H1 (cell line): ENCODE results near the gene SLC24A3. TPM values are rescaled to one million over a fixed set of nuclear protein-coding genes. Genes with fewer than 3 reads are reported as not detected.

ENCODE experiments used
- CTCF ChIA-PET: fragments of 300-600 bp; sonication (Branson Sonifier 250); formaldehyde crosslinking; loops from one replicate; lab custom pipeline; 2021; ENCODE audit not compliant: partially characterized antibody; lab: Charles Lee
- POLR2A ChIA-PET: fragments of 300-600 bp; sonication (Branson Sonifier 250); formaldehyde crosslinking; loops from one replicate; lab custom pipeline; 2021; ENCODE audit warnings: inconsistent platforms; ENCODE audit not compliant: partially characterized antibody; lab: Charles Lee
- DNase-seq, 2 experiments: peaks; one replicate each; pipeline versions ENCODE4 v3.0.0 to v3.0.0-alpha.2; 2010 to 2022; ENCODE audit warnings: low spot score in 2 of 2, low read depth in 1 of 2, mixed read lengths in 1 of 2
- FAIRE-seq: peaks from 2 replicates; lab custom pipeline; 2011; peaks lifted over from hg19 to GRCh38; lab: Jason Lieb, UNC
- H2AFZ ChIP-seq: 2 replicates; pipeline ENCODE4 v1.8.1; 2012; ENCODE audit warnings: low read length, inconsistent platforms
- H2AK5ac ChIP-seq: 2 replicates; pipeline ENCODE4 v1.6.1; 2013; ENCODE audit warnings: low read depth, low read length
- H2BK120ac ChIP-seq: replicated peaks from 2 replicates; pipeline ENCODE3; 2013; ENCODE audit warnings: low read depth, low read length, inconsistent platforms
- H2BK12ac ChIP-seq: 2 replicates; pipeline ENCODE4 v1.6.1; 2013; ENCODE audit warnings: low read depth, low read length
- H2BK15ac ChIP-seq: 2 replicates; pipeline ENCODE4 v1.6.1; 2013; ENCODE audit warnings: low read length
- H2BK20ac ChIP-seq: 2 replicates; pipeline ENCODE4 v1.6.1; 2013; ENCODE audit warnings: low read length
- H2BK5ac ChIP-seq: 2 replicates; pipeline ENCODE4 v1.6.1; 2013; ENCODE audit warnings: low read depth, low read length
- H3K14ac ChIP-seq: 2 replicates; pipeline ENCODE4 v1.6.1; 2013; ENCODE audit warnings: inconsistent platforms; ENCODE audit not compliant: insufficient read length
- H3K18ac ChIP-seq: 2 replicates; pipeline ENCODE4 v1.6.1; 2013; ENCODE audit warnings: low read length; ENCODE audit errors: extremely low read depth
- H3K23ac ChIP-seq: 2 replicates; pipeline ENCODE4 v1.6.1; 2013; ENCODE audit warnings: inconsistent platforms; ENCODE audit not compliant: insufficient read length
- H3K23me2 ChIP-seq: 2 replicates; pipeline ENCODE4 v1.6.1; 2013; ENCODE audit warnings: low read depth, low read length
- H3K27ac ChIP-seq: 2 replicates; pipeline ENCODE4 v1.6.1; 2011; ENCODE audit warnings: low read depth, low read length, inconsistent platforms
- H3K27me3 ChIP-seq, 4 experiments: replicated peaks in 1 of 4; 1 replicate in 1 of 4; 2 replicates in 3 of 4; pipeline versions ENCODE4 v1.6.1 to v1.8.1; 2011 to 2013; ENCODE audit warnings: low read length in 3 of 4, mild to moderate bottlenecking in 3 of 4, inconsistent platforms in 2 of 4, mixed read lengths in 2 of 4, moderate library complexity in 1 of 4; ENCODE audit not compliant: control insufficient read depth in 3 of 4, insufficient read depth in 3 of 4; ENCODE audit errors: extremely low read depth in 1 of 4
- H3K36me3 ChIP-seq, 4 experiments: 2 replicates each; pipeline versions ENCODE4 v1.6.1 to v1.8.1; 2011 to 2013; ENCODE audit warnings: mild to moderate bottlenecking in 4 of 4, low read length in 3 of 4, moderate library complexity in 2 of 4, control low read depth in 1 of 4, inconsistent platforms in 1 of 4; ENCODE audit not compliant: insufficient read depth in 4 of 4, control insufficient read depth in 2 of 4
- H3K4ac ChIP-seq: replicated peaks from 2 replicates; pipeline ENCODE3; 2013; ENCODE audit warnings: low read length, low read depth, mixed read lengths, inconsistent platforms; ENCODE audit not compliant: insufficient read length
- H3K4me1 ChIP-seq, 4 experiments: replicated peaks in 1 of 4; 1 replicate in 1 of 4; 2 replicates in 3 of 4; pipeline versions ENCODE4 v1.6.1 to v1.8.1; 2011 to 2013; ENCODE audit warnings: low read length in 3 of 4, inconsistent platforms in 2 of 4, mixed read lengths in 1 of 4; ENCODE audit not compliant: insufficient read depth in 4 of 4, control insufficient read depth in 3 of 4
- H3K4me2 ChIP-seq, 2 experiments: 2 replicates each; pipeline versions ENCODE4 v1.6.1 to v1.8.1; 2011 to 2013; ENCODE audit warnings: low read depth in 2 of 2, low read length in 2 of 2, control low read depth in 1 of 2, inconsistent platforms in 1 of 2, mild to moderate bottlenecking in 1 of 2; ENCODE audit not compliant: insufficient read depth in 1 of 2
- H3K4me3 ChIP-seq, 4 experiments: fragments of 200-600, 300-600 bp in 1 of 4; sonication (generic), shearing (Covaris generic), sonication (Bioruptor Twin) in 1 of 4; 2 replicates each; pipeline versions ENCODE4 v1.5.1 to v1.8.1; 2011 to 2016; ENCODE audit warnings: low read length in 4 of 4, low read depth in 3 of 4, control low read depth in 2 of 4, inconsistent platforms in 2 of 4, mild to moderate bottlenecking in 2 of 4, mixed read lengths in 1 of 4, moderate library complexity in 1 of 4; ENCODE audit not compliant: insufficient read depth in 2 of 4; ENCODE audit errors: extremely low read depth in 1 of 4
- H3K56ac ChIP-seq: replicated peaks from 2 replicates; pipeline ENCODE3; 2013; ENCODE audit warnings: low read depth, mild to moderate bottlenecking, mixed read lengths, low read length, inconsistent platforms; ENCODE audit not compliant: insufficient read length
- H3K79me1 ChIP-seq: 2 replicates; pipeline ENCODE4 v1.6.1; 2013; ENCODE audit warnings: low read depth, low read length, control low read depth
- H3K79me2 ChIP-seq, 2 experiments: 2 replicates each; pipeline versions ENCODE4 v1.6.1 to v1.8.1; 2012 to 2013; ENCODE audit warnings: low read length in 2 of 2, mild to moderate bottlenecking in 2 of 2, inconsistent platforms in 1 of 2; ENCODE audit not compliant: insufficient read depth in 2 of 2, control insufficient read depth in 1 of 2
- H3K9ac ChIP-seq, 4 experiments: replicated peaks in 1 of 4; 1 replicate in 1 of 4; 2 replicates in 3 of 4; pipeline versions ENCODE4 v1.6.1 to v1.8.1; 2011 to 2013; ENCODE audit warnings: low read depth in 3 of 4, low read length in 3 of 4, control low read depth in 2 of 4, mild to moderate bottlenecking in 2 of 4, moderate library complexity in 2 of 4, inconsistent platforms in 1 of 4; ENCODE audit errors: extremely low read depth in 1 of 4
- H3K9me3 ChIP-seq, 2 experiments: 2 replicates each; pipeline versions ENCODE4 v1.6.1 to v1.8.1; 2012 to 2013; ENCODE audit warnings: mild to moderate bottlenecking in 2 of 2, moderate library complexity in 2 of 2, control low read depth in 1 of 2, inconsistent platforms in 1 of 2, low read depth in 1 of 2, low read length in 1 of 2, mixed read lengths in 1 of 2; ENCODE audit not compliant: insufficient read depth in 2 of 2
- H4K20me1 ChIP-seq, 2 experiments: replicated peaks in 1 of 2; 2 replicates each; pipeline versions ENCODE3 to v1.8.1; 2011 to 2013; ENCODE audit warnings: inconsistent platforms in 2 of 2, low read length in 2 of 2, mild to moderate bottlenecking in 1 of 2; ENCODE audit not compliant: insufficient read depth in 2 of 2, control insufficient read depth in 1 of 2
- H4K5ac ChIP-seq: 2 replicates; pipeline ENCODE4 v1.6.1; 2013; ENCODE audit warnings: low read length, low read depth, mixed read lengths, inconsistent platforms; ENCODE audit not compliant: insufficient read length
- H4K8ac ChIP-seq: 2 replicates; pipeline ENCODE4 v1.8.0; 2013; ENCODE audit warnings: mild to moderate bottlenecking, moderate library complexity, low read length, inconsistent platforms; ENCODE audit not compliant: insufficient read depth; ENCODE audit errors: extremely low read depth
- H4K91ac ChIP-seq: replicated peaks from 2 replicates; pipeline ENCODE3; 2013; ENCODE audit warnings: low read length, mixed read lengths, inconsistent platforms; ENCODE audit not compliant: insufficient read length
- CTBP2 ChIP-seq: IDR thresholded peaks from 2 replicates; pipeline ENCODE4 v1.7.0; 2011; ENCODE audit warnings: borderline replicate concordance, mild to moderate bottlenecking, moderate library complexity, mixed read lengths, low read length; ENCODE audit not compliant: insufficient read depth, insufficient read length
- EP300 ChIP-seq, 2 experiments: IDR thresholded peaks; 1 replicate in 1 of 2; 2 replicates in 1 of 2; pipeline ENCODE4 v1.6.1; 2011 to 2012; ENCODE audit warnings: low read depth in 2 of 2, low read length in 2 of 2, mild to moderate bottlenecking in 2 of 2, borderline replicate concordance in 1 of 2, inconsistent platforms in 1 of 2, moderate library complexity in 1 of 2
- JUN ChIP-seq: IDR thresholded peaks from 2 replicates; pipeline ENCODE4 v1.6.1; 2011; ENCODE audit warnings: low read depth, mild to moderate bottlenecking, improper control_type of control experiment, low read length
- KDM1A ChIP-seq: fragments of 200-600, 300-600 bp; sonication (generic); IDR thresholded peaks from 2 replicates; pipeline ENCODE4 v1.7.1; 2016; ENCODE audit warnings: mild to moderate bottlenecking, low read length, borderline replicate concordance
- MAFK ChIP-seq: IDR thresholded peaks from 2 replicates; pipeline ENCODE4 v1.6.1; 2012; ENCODE audit warnings: low read depth, mild to moderate bottlenecking, improper control_type of control experiment, low read length
- NANOG ChIP-seq: IDR thresholded peaks from 2 replicates; pipeline ENCODE4 v1.6.1; 2011; ENCODE audit warnings: low read length, low read depth, mild to moderate bottlenecking, inconsistent platforms; ENCODE audit not compliant: insufficient read depth, poor library complexity, severe bottlenecking
- RBBP5 ChIP-seq: IDR thresholded peaks from 2 replicates; pipeline ENCODE4 v1.7.1; 2012; ENCODE audit warnings: low read depth, mild to moderate bottlenecking, inconsistent platforms, low read length, moderate library complexity, borderline replicate concordance
- SIRT6 ChIP-seq: IDR thresholded peaks from one replicate; pipeline ENCODE4 v1.7.1; 2012; ENCODE audit warnings: low read length, inconsistent platforms
- SUZ12 ChIP-seq: fragments of 200-600 bp; sonication (generic); IDR thresholded peaks from 2 replicates; pipeline ENCODE4 v1.6.1; 2012; ENCODE audit warnings: mild to moderate bottlenecking, inconsistent platforms, low read length, moderate library complexity, mixed read lengths
- TCF12 ChIP-seq: IDR thresholded peaks from 2 replicates; pipeline ENCODE4 v1.6.1; 2011; ENCODE audit warnings: low read depth, mild to moderate bottlenecking, low read length
- WGBS, 2 experiments: shearing (Covaris generic) in 1 of 2; methylation state at CpG; one replicate each; pipeline versions ENCODE4 v1.1.6 to v1.1.7; 2013 to 2015; ENCODE audit warnings: low lambda C conversion rate in 2 of 2, mixed read lengths in 2 of 2, inconsistent platforms in 1 of 2, low coverage in 1 of 2, missing lambda C conversion rate in 1 of 2; ENCODE audit not compliant: insufficient replicate concordance in 2 of 2, insufficient coverage in 1 of 2, insufficient read length in 1 of 2; ENCODE audit errors: extremely low coverage in 1 of 2, missing lambda C conversion rate in 1 of 2; 5-methylcytosine and 5-hydroxymethylcytosine counted together
- long read RNA-seq, 2 experiments: library from RNA in 1 of 2; library from capped mRNA in 1 of 2; stranded (forward); transcript quantifications; one replicate each; pipeline ENCODE4 v2.0.0, GENCODE V29; 2021; ENCODE audit warnings: inconsistent platforms in 1 of 2
- polyA minus RNA-seq, 3 experiments: library from RNA; depleted of rRNA, polyadenylated mRNA; stranded (reverse); fragments of >200 nt; gene quantifications; 1 replicate in 2 of 3; 2 replicates in 1 of 3; pipeline ENCODE4 v1.2.3, GENCODE V29; 2011
- polyA plus RNA-seq, 7 experiments: library from polyadenylated mRNA; depleted of rRNA in 3 of 7; stranded (reverse) in 5 of 7; unstranded in 2 of 7; fragments of >200 nt in 5 of 7; fragments of 200-250 nt in 2 of 7; gene quantifications; 1 replicate in 5 of 7; 2 replicates in 1 of 7; 4 replicates in 1 of 7; pipeline versions ENCODE4 v1.2.1 to v1.2.3, GENCODE V29; 2011 to 2013; ENCODE audit warnings: missing spikeins in 2 of 7, mixed read lengths in 2 of 7
- total RNA-seq: library from RNA; stranded (reverse); fragmentation: NEBNext Ultra II Directional; extraction: Animal tissue kit (Norgen Biotek cat#: 25700); gene quantifications from 2 replicates; pipeline ENCODE4 v1.2.1, GENCODE V29; 2021

Gene SLC24A3
- 6.2 and 6.3 TPM in 2 replicates for total RNA-seq
- 3.7 and 4.5 TPM in 2 replicates for polyA plus RNA-seq (2011; rRNA removed)
- polyA plus RNA-seq (2011; cell fraction: cytosol; rRNA removed) = 2.8 TPM
- 4.0 TPM for polyA plus RNA-seq (2011; cell fraction: nucleus; rRNA removed)
- 5.1 to 5.5 TPM (median 5.3 TPM) in 4 replicates for polyA plus RNA-seq (2012, experiment 1 of 2)
- 2.7 TPM for polyA plus RNA-seq (2012, experiment 2 of 2)
- 3.0 TPM for polyA plus RNA-seq (2013, experiment 1 of 2)
- polyA plus RNA-seq (2013, experiment 2 of 2) = 3.2 TPM
- polyA minus RNA-seq (2011; rRNA and poly(A)+ RNA removed) = 4.7 and 6.2 TPM in 2 replicates
- 1.8 TPM for polyA minus RNA-seq (2011; cell fraction: cytosol; rRNA and poly(A)+ RNA removed)
- 3.4 TPM for polyA minus RNA-seq (2011; cell fraction: nucleus; rRNA and poly(A)+ RNA removed)
- long read RNA-seq, experiment 1, partial matches to known transcripts = 3 of 8 reads
- long read RNA-seq, experiment 1, other reads (novel, unspliced or antisense) = 5 of 8 reads
- long read RNA-seq, experiment 2 = 0 reads

DNA sequence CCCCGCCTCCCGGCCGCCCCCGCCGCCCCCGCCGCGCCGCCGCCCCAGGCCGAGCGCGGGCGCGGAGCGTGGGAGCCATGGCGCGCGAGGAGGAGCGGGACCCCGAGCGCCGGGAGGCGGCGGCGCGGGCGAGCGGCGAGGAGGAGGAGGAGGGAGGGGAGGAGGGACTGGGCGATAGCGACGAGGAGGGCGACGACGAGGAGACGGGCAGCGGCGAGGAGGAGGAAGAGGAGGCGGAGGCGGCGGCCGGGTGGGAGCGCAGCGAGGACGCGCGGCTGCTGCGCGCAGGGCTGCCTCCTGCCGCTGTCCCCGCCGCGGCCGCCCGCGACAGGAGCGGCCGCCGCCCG lies at the start of gene SLC24A3:
TSS of gene SLC24A3 (plus strand) at position 174 of the 347 bp plus-strand sequence.
- 3% methylated on average over 12 of the region's 61 CpGs; no CpG with 5 or more reads in 1 of the 2 experiments for WGBS, 2 experiments
- DNase-seq (peak in 1 of 2 experiments; percentile 57), FAIRE-seq (no peak)
- ChIA-PET CTCF (interaction anchor here (0.6 to 2.3 kb wide), 7 partner anchors 22 to 449 kb away, joined by 3 to 7 read pairs (median 4); no protein-coding TSS in a partner anchor), POLR2A (no interaction called here)
- Histone ChIP-seq H2AFZ (peak within 1 kb of the TSS; percentile 88; the same call in 1 of the 2 replicates), H3K27me3 (peaks cover 0 to 27% (median 20%) of the 10 kb centered on the region in 4 experiments; a peak in 6 of 7 replicates), H2BK5ac (0 out of 2 replicates have a peak within 1 kb of the TSS, but pooled peaks have one; percentile 42), H2BK120ac (no peak within 1 kb of the TSS), H3K56ac (no peak within 1 kb of the TSS), H3K27ac (no peak within 1 kb of the TSS), H4K91ac (peak within 1 kb of the TSS; percentile 63), H3K23ac (no peak within 1 kb of the TSS), H3K4ac (no peak within 1 kb of the TSS), H2AK5ac (no peak within 1 kb of the TSS), H3K4me3 (peak within 1 kb of the TSS; percentile 46 to 70 (median 52)), H3K23me2 (peaks cover 8% of the 10 kb centered on the region), H3K4me1 (peaks cover 12 to 25% (median 16%) of the 10 kb centered on the region in 4 experiments), H2BK12ac (peak within 1 kb of the TSS; percentile 68; the same call in 1 of the 2 replicates), H3K4me2 (peak within 1 kb of the TSS; percentile 79 to 83), H4K8ac (peak within 1 kb of the TSS; percentile 87), H3K14ac (no peak within 1 kb of the TSS), H2BK15ac (peak within 1 kb of the TSS; percentile 72; the same call in 1 of the 2 replicates), H3K79me2 (peaks cover 0 to 5% of the 10 kb centered on the region in 2 experiments; a peak in 2 of 4 replicates), H3K79me1 (no peaks in the 10 kb centered on the region), H4K20me1 (no peaks in the 10 kb centered on the region), H3K9ac (peak within 1 kb of the TSS in 1 of 4 experiments; percentile 39; a peak in 4 of 7 replicates), H3K9me3 (no peaks in the 10 kb centered on the region), H3K18ac (peak within 1 kb of the TSS; percentile 89), H3K36me3 (no peaks in the 10 kb centered on the region), H4K5ac (no peak within 1 kb of the TSS), H2BK20ac (peak within 1 kb of the TSS; percentile 80; the same call in 1 of the 2 replicates)
- TF ChIP-seq NANOG = no peak
- TF ChIP-seq EP300 (IDR thresholded peaks at IDR 0.05; ENCODE audit: borderline replicate concordance in 1 of 2, low read depth in 2 of 2, low read length in 2 of 2) = no peak
- no peak for TF ChIP-seq JUN
- no peak for TF ChIP-seq SUZ12
- no peak for TF ChIP-seq CTBP2
- TF ChIP-seq KDM1A = no peak
- TF ChIP-seq MAFK = no peak
- 0 out of 2 replicates have a peak, but pooled peaks have one; percentile 1 for TF ChIP-seq RBBP5
- TF ChIP-seq TCF12 = no peak
- TF ChIP-seq SIRT6 = no peak
